ENCODE measurements around the gene CD99. TPM values are rescaled to one million over a fixed set of nuclear protein-coding genes. Genes with fewer than 3 reads are reported as not detected.

The CD99 gene
- total and polyA plus RNA-seq, 2 donors (not counting 3 experiments of a cell fraction or from before 2014, with no cell fraction given), result 364 to 654 TPM

DNA sequence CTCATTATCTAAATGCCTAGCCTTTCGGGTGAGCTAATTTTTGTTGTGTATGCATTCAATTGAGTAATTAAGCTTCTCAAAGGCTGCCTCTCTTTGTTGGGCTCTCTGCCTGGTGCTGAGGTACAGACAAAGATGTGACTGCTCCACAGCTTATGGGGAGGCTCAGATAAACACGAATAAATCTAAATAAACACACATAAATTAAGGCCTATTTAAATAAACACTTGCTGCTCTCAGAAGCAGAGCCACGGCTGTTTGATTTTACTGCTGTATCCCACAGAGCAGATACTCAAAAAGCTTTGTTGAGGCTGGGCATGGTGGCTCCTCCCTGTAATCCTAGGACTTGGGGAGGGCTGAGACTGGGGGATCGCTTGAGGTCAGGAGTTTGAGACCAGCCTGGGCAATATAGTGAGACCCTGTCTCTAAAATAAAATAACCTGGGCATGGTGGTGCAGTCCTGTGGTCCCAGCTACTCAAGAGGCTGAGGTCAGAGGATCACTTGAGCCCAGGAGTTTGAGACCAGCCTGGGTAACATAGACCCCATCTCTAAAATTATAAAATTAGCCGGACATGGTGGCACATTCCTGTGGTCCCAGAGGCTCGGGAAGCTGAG, 8.4 kb upstream of the CD99 start:
- H3K27ac ChIP-seq (ENCODE audit: insufficient read depth, low read depth, low read length), result no peak overlapping the region
- intact Hi-C loops (cut with micrococcal nuclease), result no loop called here
- H3K4me1 ChIP-seq (ENCODE audit: control insufficient read depth, extremely low read depth, insufficient read depth, low read length), result peaks cover 3% of the 10 kb centered on the region
- ChIA-PET POLR2A (no interaction called here), CTCF (no interaction called here)
- no TSS peak for BruUV-seq (replicated peaks)
- no peaks in the 10 kb centered on the region for H3K36me3 ChIP-seq (ENCODE audit: control insufficient read depth in 2 of 2, extremely low read depth in 1 of 2, insufficient read depth in 2 of 2, low read length in 2 of 2)
- no peaks in the 10 kb centered on the region for H3K9me3 ChIP-seq (replicated peaks; ENCODE audit: control insufficient read depth, insufficient read depth, low read length)
- dilution Hi-C loops (cut with MboI; ENCODE audit: extremely low pct_ligation_motif_present, low sequenced_read_pairs), result no loop called here
- DNase-seq (ENCODE audit: low read depth, low spot score) (no peak), FAIRE-seq (no peak)
- no peaks in the 10 kb centered on the region for H3K27me3 ChIP-seq (ENCODE audit: control insufficient read depth in 2 of 2, insufficient read depth in 2 of 2, low read length in 2 of 2)
- H3K9me1 ChIP-seq (replicated peaks; ENCODE audit: control insufficient read depth, extremely low read depth, insufficient read depth, low read length), result no peaks in the 10 kb centered on the region
- H3K4me3 ChIP-seq (replicated peaks in 1 of 3; ENCODE audit: insufficient read depth in 1 of 3, low read depth in 1 of 3, low read length in 3 of 3), result no peak overlapping the region
- H3K79me2 ChIP-seq (ENCODE audit: control insufficient read depth, insufficient read depth, low read length), result no peaks in the 10 kb centered on the region
- H2AFZ ChIP-seq (ENCODE audit: low read depth, low read length), result no peak overlapping the region
- no peak overlapping the region for H3K4me2 ChIP-seq (ENCODE audit: insufficient read depth, low read length)
- no peaks in the 10 kb centered on the region for H4K20me1 ChIP-seq (replicated peaks; ENCODE audit: control insufficient read depth, extremely low read depth, insufficient read depth, low read length)
- H3K9ac ChIP-seq (replicated peaks; ENCODE audit: extremely low read depth, insufficient read depth, low read length), result no peak overlapping the region
- TF ChIP-seq GATA2 (IDR thresholded peaks at IDR 0.05; ENCODE audit: insufficient read depth, insufficient read length, low read depth, low read length) (no peak), POLR2AphosphoS5 (IDR thresholded peaks at IDR 0.05; ENCODE audit: insufficient read depth, low read depth, low read length) (no peak), JUN (IDR thresholded peaks at IDR 0.05; ENCODE audit: borderline replicate concordance, insufficient read depth, insufficient read length, low read depth) (no peak), POLR2A (IDR thresholded peaks at IDR 0.05; ENCODE audit: low read depth, low read length) (no peak), FOS (IDR thresholded peaks at IDR 0.05; ENCODE audit: borderline replicate concordance, insufficient read depth, low read length) (no peak), MYC (IDR thresholded peaks at IDR 0.05; ENCODE audit: low read depth, low read length) (no peak), EZH2 (IDR thresholded peaks at IDR 0.05; ENCODE audit: borderline replicate concordance, low read depth, low read length, severe bottlenecking) (no peak)
- TF ChIP-seq, protein P1, sequence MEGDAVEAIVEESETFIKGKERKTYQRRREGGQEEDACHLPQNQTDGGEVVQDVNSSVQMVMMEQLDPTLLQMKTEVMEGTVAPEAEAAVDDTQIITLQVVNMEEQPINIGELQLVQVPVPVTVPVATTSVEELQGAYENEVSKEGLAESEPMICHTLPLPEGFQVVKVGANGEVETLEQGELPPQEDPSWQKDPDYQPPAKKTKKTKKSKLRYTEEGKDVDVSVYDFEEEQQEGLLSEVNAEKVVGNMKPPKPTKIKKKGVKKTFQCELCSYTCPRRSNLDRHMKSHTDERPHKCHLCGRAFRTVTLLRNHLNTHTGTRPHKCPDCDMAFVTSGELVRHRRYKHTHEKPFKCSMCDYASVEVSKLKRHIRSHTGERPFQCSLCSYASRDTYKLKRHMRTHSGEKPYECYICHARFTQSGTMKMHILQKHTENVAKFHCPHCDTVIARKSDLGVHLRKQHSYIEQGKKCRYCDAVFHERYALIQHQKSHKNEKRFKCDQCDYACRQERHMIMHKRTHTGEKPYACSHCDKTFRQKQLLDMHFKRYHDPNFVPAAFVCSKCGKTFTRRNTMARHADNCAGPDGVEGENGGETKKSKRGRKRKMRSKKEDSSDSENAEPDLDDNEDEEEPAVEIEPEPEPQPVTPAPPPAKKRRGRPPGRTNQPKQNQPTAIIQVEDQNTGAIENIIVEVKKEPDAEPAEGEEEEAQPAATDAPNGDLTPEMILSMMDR (IDR thresholded peaks at IDR 0.05; ENCODE audit: extremely low read depth in 1 of 2, insufficient read depth in 1 of 2, low read depth in 1 of 2, low read length in 2 of 2), result no peak
- TF ChIP-seq, protein P2, sequence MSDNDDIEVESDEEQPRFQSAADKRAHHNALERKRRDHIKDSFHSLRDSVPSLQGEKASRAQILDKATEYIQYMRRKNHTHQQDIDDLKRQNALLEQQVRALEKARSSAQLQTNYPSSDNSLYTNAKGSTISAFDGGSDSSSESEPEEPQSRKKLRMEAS (IDR thresholded peaks at IDR 0.05; ENCODE audit: insufficient read depth, insufficient read length), result no peak

All from endothelial cell of umbilical vein (primary cell).